ENCODE results near the gene BAMBI.

The BAMBI gene

GRCh38 chr10:28632584-28632945, 44.8 kb upstream of the BAMBI start:
- H2AFZ ChIP-seq (ENCODE audit: low read length) = no peak overlapping the region
- H3K18ac ChIP-seq (ENCODE audit: low read length) = no peak overlapping the region
- H3K27me3 ChIP-seq (ENCODE audit: control insufficient read depth in 3 of 3, insufficient read depth in 3 of 3, low read depth in 1 of 3, low read length in 3 of 3) = peaks cover 0 to 3% (median 1%) of the 10 kb centered on the region in 3 experiments
- H3K4ac ChIP-seq (ENCODE audit: low read length) = no peak overlapping the region
- H3K4me2 ChIP-seq (ENCODE audit: insufficient read depth, low read length, poor library complexity, severe bottlenecking) = no peak overlapping the region
- H3K23ac ChIP-seq (ENCODE audit: low read depth, low read length, poor library complexity) = no peak overlapping the region
- no peak overlapping the region for H2BK120ac ChIP-seq (ENCODE audit: low read depth, low read length)
- H3K9ac ChIP-seq (ENCODE audit: low read depth, low read length, poor library complexity) = no peak overlapping the region
- no peak overlapping the region for H3K4me3 ChIP-seq (ENCODE audit: low read length in 2 of 2)
- H2BK15ac ChIP-seq (ENCODE audit: low read length) = no peak overlapping the region
- no CpG with 5 or more reads among the region's 1 CpG for WGBS, 2 donors (ENCODE audit: extremely low coverage in 2 of 2, insufficient read length in 2 of 2, insufficient replicate concordance in 1 of 2)
- H2AK5ac ChIP-seq (ENCODE audit: low read depth, low read length) = no peak overlapping the region
- H3K79me1 ChIP-seq (ENCODE audit: low read depth, low read length) = no peaks in the 10 kb centered on the region
- no peaks in the 10 kb centered on the region for H3K36me3 ChIP-seq (replicated peaks in 1 of 2; ENCODE audit: control insufficient read depth in 2 of 2, insufficient read depth in 2 of 2, low read length in 2 of 2)
- H3K27ac ChIP-seq (replicated peaks; ENCODE audit: low read length) = no peak overlapping the region
- H3K9me3 ChIP-seq (replicated peaks in 1 of 2; ENCODE audit: control insufficient read depth in 2 of 2, insufficient read depth in 1 of 2, low read depth in 1 of 2, low read length in 2 of 2) = no peaks in the 10 kb centered on the region
- no peak for DNase-seq (ENCODE audit: low spot score)
- H3K14ac ChIP-seq (ENCODE audit: low read length) = no peak overlapping the region
- H4K91ac ChIP-seq (ENCODE audit: low read depth, low read length, poor library complexity) = no peak overlapping the region
- H2BK12ac ChIP-seq (ENCODE audit: low read length) = no peak overlapping the region
- H3K4me1 ChIP-seq (ENCODE audit: control insufficient read depth in 2 of 2, insufficient read depth in 1 of 2, low read depth in 1 of 2, low read length in 2 of 2) = peaks cover 0 to 2% of the 10 kb centered on the region in 2 donors
- no peak overlapping the region for H4K8ac ChIP-seq (ENCODE audit: low read depth, low read length)
- no peak overlapping the region for H2BK5ac ChIP-seq (ENCODE audit: low read length)

GRCh38 chr10:28633750-28634149, 43.6 kb upstream of the BAMBI start:
- no peak overlapping the region for H2BK120ac ChIP-seq (ENCODE audit: low read depth, low read length)
- H2BK15ac ChIP-seq (ENCODE audit: low read length) = no peak overlapping the region
- no peak overlapping the region for H3K4me3 ChIP-seq (ENCODE audit: low read length in 2 of 2)
- no peak overlapping the region for H3K23ac ChIP-seq (ENCODE audit: low read depth, low read length, poor library complexity)
- WGBS, 2 donors (ENCODE audit: extremely low coverage in 2 of 2, insufficient read length in 2 of 2, insufficient replicate concordance in 1 of 2) = no CpG with 5 or more reads among the region's 6 CpGs
- H4K91ac ChIP-seq (ENCODE audit: low read depth, low read length, poor library complexity) = no peak overlapping the region
- H3K79me1 ChIP-seq (ENCODE audit: low read depth, low read length) = no peaks in the 10 kb centered on the region
- no peak overlapping the region for H3K4me2 ChIP-seq (ENCODE audit: insufficient read depth, low read length, poor library complexity, severe bottlenecking)
- H2BK5ac ChIP-seq (ENCODE audit: low read length) = no peak overlapping the region
- no peak overlapping the region for H3K4ac ChIP-seq (ENCODE audit: low read length)
- H3K18ac ChIP-seq (ENCODE audit: low read length) = no peak overlapping the region
- no peak overlapping the region for H4K8ac ChIP-seq (ENCODE audit: low read depth, low read length)
- H3K36me3 ChIP-seq (replicated peaks in 1 of 2; ENCODE audit: control insufficient read depth in 2 of 2, insufficient read depth in 2 of 2, low read length in 2 of 2) = no peaks in the 10 kb centered on the region
- no peak overlapping the region for H3K9ac ChIP-seq (ENCODE audit: low read depth, low read length, poor library complexity)
- no peaks in the 10 kb centered on the region for H3K4me1 ChIP-seq (ENCODE audit: control insufficient read depth in 2 of 2, insufficient read depth in 1 of 2, low read depth in 1 of 2, low read length in 2 of 2)
- no peak overlapping the region for H3K14ac ChIP-seq (ENCODE audit: low read length)
- H2AK5ac ChIP-seq (ENCODE audit: low read depth, low read length) = no peak overlapping the region
- peaks cover 0 to 3% (median 1%) of the 10 kb centered on the region in 3 experiments for H3K27me3 ChIP-seq (ENCODE audit: control insufficient read depth in 3 of 3, insufficient read depth in 3 of 3, low read depth in 1 of 3, low read length in 3 of 3)
- no peaks in the 10 kb centered on the region for H3K9me3 ChIP-seq (replicated peaks in 1 of 2; ENCODE audit: control insufficient read depth in 2 of 2, insufficient read depth in 1 of 2, low read depth in 1 of 2, low read length in 2 of 2)
- H2AFZ ChIP-seq (ENCODE audit: low read length) = no peak overlapping the region
- DNase-seq (ENCODE audit: low spot score) = no peak
- no peak overlapping the region for H2BK12ac ChIP-seq (ENCODE audit: low read length)
- H3K27ac ChIP-seq (replicated peaks; ENCODE audit: low read length) = no peak overlapping the region

- Histone ChIP-seq H3K79me1 (ENCODE audit: low read depth, low read length) (no peaks in the 10 kb centered on the region), H3K4me2 (ENCODE audit: insufficient read depth, low read length, poor library complexity, severe bottlenecking) (no peak overlapping the region), H3K9me3 (replicated peaks in 1 of 2; ENCODE audit: control insufficient read depth in 2 of 2, insufficient read depth in 1 of 2, low read depth in 1 of 2, low read length in 2 of 2) (no peaks in the 10 kb centered on the region), H2BK15ac (ENCODE audit: low read length) (no peak overlapping the region), H3K27ac (replicated peaks; ENCODE audit: low read length) (no peak overlapping the region), H2AFZ (ENCODE audit: low read length) (no peak overlapping the region), H2AK5ac (ENCODE audit: low read depth, low read length) (no peak overlapping the region), H3K4me3 (ENCODE audit: low read length in 2 of 2) (no peak overlapping the region), H3K9ac (ENCODE audit: low read depth, low read length, poor library complexity) (no peak overlapping the region), H3K27me3 (ENCODE audit: control insufficient read depth in 3 of 3, insufficient read depth in 3 of 3, low read depth in 1 of 3, low read length in 3 of 3) (no peaks in the 10 kb centered on the region), H2BK5ac (ENCODE audit: low read length) (no peak overlapping the region), H3K14ac (ENCODE audit: low read length) (no peak overlapping the region), H4K91ac (ENCODE audit: low read depth, low read length, poor library complexity) (no peak overlapping the region), H2BK12ac (ENCODE audit: low read length) (no peak overlapping the region), H3K23ac (ENCODE audit: low read depth, low read length, poor library complexity) (no peak overlapping the region), H3K4ac (ENCODE audit: low read length) (no peak overlapping the region), H3K4me1 (ENCODE audit: control insufficient read depth in 2 of 2, insufficient read depth in 1 of 2, low read depth in 1 of 2, low read length in 2 of 2) (no peaks in the 10 kb centered on the region), H2BK120ac (ENCODE audit: low read depth, low read length) (no peak overlapping the region), H4K8ac (ENCODE audit: low read depth, low read length) (no peak overlapping the region), H3K36me3 (replicated peaks in 1 of 2; ENCODE audit: control insufficient read depth in 2 of 2, insufficient read depth in 2 of 2, low read length in 2 of 2) (no peaks in the 10 kb centered on the region), H3K18ac (ENCODE audit: low read length) (no peak overlapping the region)
- no peak for DNase-seq (ENCODE audit: low spot score)
- WGBS, 2 donors (ENCODE audit: extremely low coverage in 2 of 2, insufficient read length in 2 of 2, insufficient replicate concordance in 1 of 2) = no CpG with 5 or more reads among the region's 5 CpGs
These were observed 40.0 kb upstream of the BAMBI start for GRCh38 chr10:28637346-28637745.

GRCh38 chr10:28638392-28638791, 38.9 kb upstream of the BAMBI start:
- no peak overlapping the region for H3K23ac ChIP-seq (ENCODE audit: low read depth, low read length, poor library complexity)
- DNase-seq (ENCODE audit: low spot score) = no peak

More at GRCh38 chr10:28638392-28638791, 38.9 kb upstream of the BAMBI start:
- Histone ChIP-seq H2BK15ac (ENCODE audit: low read length) (no peak overlapping the region), H3K79me1 (ENCODE audit: low read depth, low read length) (no peaks in the 10 kb centered on the region), H2BK5ac (ENCODE audit: low read length) (no peak overlapping the region), H3K36me3 (replicated peaks in 1 of 2; ENCODE audit: control insufficient read depth in 2 of 2, insufficient read depth in 2 of 2, low read length in 2 of 2) (no peaks in the 10 kb centered on the region), H3K4me3 (ENCODE audit: low read length in 2 of 2) (no peak overlapping the region), H2BK120ac (ENCODE audit: low read depth, low read length) (no peak overlapping the region), H2BK12ac (ENCODE audit: low read length) (no peak overlapping the region), H3K4me2 (ENCODE audit: insufficient read depth, low read length, poor library complexity, severe bottlenecking) (no peak overlapping the region), H3K4ac (ENCODE audit: low read length) (no peak overlapping the region), H4K91ac (ENCODE audit: low read depth, low read length, poor library complexity) (no peak overlapping the region), H3K9me3 (replicated peaks in 1 of 2; ENCODE audit: control insufficient read depth in 2 of 2, insufficient read depth in 1 of 2, low read depth in 1 of 2, low read length in 2 of 2) (no peaks in the 10 kb centered on the region), H4K8ac (ENCODE audit: low read depth, low read length) (no peak overlapping the region), H3K18ac (ENCODE audit: low read length) (no peak overlapping the region), H3K14ac (ENCODE audit: low read length) (no peak overlapping the region), H3K27ac (replicated peaks; ENCODE audit: low read length) (no peak overlapping the region), H3K9ac (ENCODE audit: low read depth, low read length, poor library complexity) (no peak overlapping the region), H3K27me3 (ENCODE audit: control insufficient read depth in 3 of 3, insufficient read depth in 3 of 3, low read depth in 1 of 3, low read length in 3 of 3) (no peaks in the 10 kb centered on the region), H2AFZ (ENCODE audit: low read length) (no peak overlapping the region), H2AK5ac (ENCODE audit: low read depth, low read length) (no peak overlapping the region), H3K4me1 (ENCODE audit: control insufficient read depth in 2 of 2, insufficient read depth in 1 of 2, low read depth in 1 of 2, low read length in 2 of 2) (no peaks in the 10 kb centered on the region)

Measured in neuronal stem cell (in vitro differentiated cells).